Gastroesophageal sphincter (tissue), 4 donors: ENCODE results near the gene PSMD2. TPM values are rescaled to one million over a fixed set of nuclear protein-coding genes. Genes with fewer than 3 reads are reported as not detected.

Experiments
- ATAC-seq: fragments of 150-250 bp; one replicate; pipeline ENCODE4 v1.9.1; 2016; ENCODE audit warnings: mild to moderate bottlenecking, moderate library complexity
- H3K27ac ChIP-seq, 4 donors: fragments of 200-600 bp; sonication (generic) in 3 of 4; 1 replicate in 3 of 4; 2 replicates in 1 of 4; pipeline ENCODE4 v1.5.1; 2016 to 2019
- H3K27me3 ChIP-seq: fragments of 200-600 bp; sonication (generic); one replicate; pipeline ENCODE4 v1.5.1; 2019
- H3K36me3 ChIP-seq, 2 donors: fragments of 200-600 bp; sonication (generic); one replicate each; pipeline ENCODE4 v1.5.1; 2019; ENCODE audit warnings: control low read depth in 1 of 2
- H3K4me1 ChIP-seq, 3 donors: fragments of 200-600 bp; sonication (generic); 1 replicate in 2 of 3; 2 replicates in 1 of 3; pipeline ENCODE4 v1.5.1; 2016 to 2019; ENCODE audit warnings: control low read depth in 2 of 3
- H3K4me3 ChIP-seq, 2 donors: fragments of 200-600 bp; sonication (generic); one replicate each; pipeline ENCODE4 v1.5.1; 2019; ENCODE audit warnings: mild to moderate bottlenecking in 1 of 2, moderate library complexity in 1 of 2
- H3K9me3 ChIP-seq, 3 donors: fragments of 200-600 bp; sonication (generic); one replicate each; pipeline ENCODE4 v1.5.1; 2017 to 2019; ENCODE audit warnings: control low read depth in 2 of 3
- CTCF ChIP-seq, 4 experiments: fragments of 200-600 bp in 2 of 4; fragments of 450-650 bp in 2 of 4; sonication (generic) in 1 of 4; IDR thresholded peaks; one replicate each; pipeline ENCODE4 v1.5.1; 2017 to 2019; ENCODE audit warnings: antibody characterized with exemption in 4 of 4, mild to moderate bottlenecking in 2 of 4, moderate library complexity in 2 of 4
- EP300 ChIP-seq: sonication (generic); formaldehyde crosslinking; IDR thresholded peaks from one replicate; pipeline ENCODE4 v1.6.1; 2017; ENCODE audit warnings: antibody characterized with exemption, mild to moderate bottlenecking
- POLR2A ChIP-seq, 2 donors: fragments of 450-650 bp; IDR thresholded peaks; one replicate each; pipeline ENCODE4 v1.6.1; 2017; ENCODE audit warnings: antibody characterized with exemption in 2 of 2, mild to moderate bottlenecking in 2 of 2, moderate library complexity in 1 of 2
- POLR2AphosphoS5 ChIP-seq: sonication (generic); formaldehyde crosslinking; IDR thresholded peaks from one replicate; pipeline ENCODE4 v1.6.1; 2017; ENCODE audit warnings: antibody characterized with exemption
- WGBS, 2 donors: methylation state at CpG; one replicate each; pipeline ENCODE4 v1.1.5; 2018; ENCODE audit warnings: low coverage in 1 of 2; 5-methylcytosine and 5-hydroxymethylcytosine counted together
- small RNA-seq, 4 donors: library from RNA; depleted of rRNA; stranded (forward); fragments of <200 nt; gene quantifications; one replicate each; pipeline ENCODE3, GENCODE V24; 2016
- total RNA-seq, 4 donors: library from RNA; depleted of rRNA; stranded (reverse); fragments of >200 nt; gene quantifications; one replicate each; pipeline ENCODE4 v1.1.0, GENCODE V29; 2016

Gene PSMD2
- total RNA-seq, 4 donors from 2014 or later = 225 to 365 (median 273) TPM

GRCh38 chr3:184358124-184358767, 59.2 kb downstream of the PSMD2 start:
- Histone ChIP-seq H3K36me3 (peaks cover 0 to 41% of the 10 kb centered on the region in 2 donors), H3K27me3 (no peaks in the 10 kb centered on the region), H3K27ac (no peak overlapping the region), H3K4me1 (peaks cover 3 to 35% (median 10%) of the 10 kb centered on the region in 3 donors), H3K4me3 (no peak overlapping the region), H3K9me3 (no peaks in the 10 kb centered on the region)
- ATAC-seq = no peak
- 88 to 100% methylated on average over 3 to 7 of the region's 12 CpGs for WGBS, 2 donors
- TF ChIP-seq POLR2AphosphoS5 (no peak), POLR2A (IDR thresholded peaks at IDR 0.05) (no peak), EP300 (no peak), CTCF (IDR thresholded peaks at IDR 0.05) (no peak)

Small RNAs within 50 kb of the gene (small RNA-seq; reads per million reads assigned to genes)
- 2,694 to 3,838 (median 3,059) reads per million in 4 donors for gene SNORD66

Other genes starting within 250 kb of the PSMD2 start
- gene HTR3C, start 246.2 kb upstream of the PSMD2 start, total RNA-seq = not detected
- not detected for gene HTR3E, start 202.2 kb upstream of the PSMD2 start, total RNA-seq
- gene EIF2B5, start 163.9 kb upstream of the PSMD2 start, total RNA-seq = 10 to 100 TPM; 36.2 to 49.2 (median 44.3) TPM
- gene DVL3, start 143.9 kb upstream of the PSMD2 start, total RNA-seq = 100 to 1,000 TPM in 1 of 4 donors, 10 to 100 TPM in 3; 56.8 to 117 (median 66.4) TPM
- 100 to 1,000 TPM; 234 to 322 (median 288) TPM for gene AP2M1, start 124.4 kb upstream of the PSMD2 start, total RNA-seq
- 10 to 100 TPM; 31.8 to 54.9 (median 39.5) TPM for gene ABCF3, start 113.0 kb upstream of the PSMD2 start, total RNA-seq
- gene VWA5B2, start 69.7 kb upstream of the PSMD2 start, total RNA-seq = under 1 TPM in 2 of 4 donors, not detected in 2; 0.10 to 0.54 TPM
- 10 to 100 TPM; 30.0 to 62.6 (median 38.6) TPM for gene ALG3, start 50.3 kb upstream of the PSMD2 start, total RNA-seq
- 1 to 10 TPM; 1.4 to 3.8 (median 2.2) TPM for gene EEF1AKMT4, start 49.6 kb upstream of the PSMD2 start, total RNA-seq
- gene CAMK2N2, start 37.7 kb upstream of the PSMD2 start, total RNA-seq = not detected
- gene ECE2, start 23.2 kb upstream of the PSMD2 start, total RNA-seq = under 1 TPM; 0.12 to 0.67 (median 0.52) TPM
- gene EIF4G1, start 15.4 kb downstream of the PSMD2 start, total RNA-seq = 100 to 1,000 TPM; 233 to 431 (median 300) TPM
- gene FAM131A, start 38.4 kb downstream of the PSMD2 start, total RNA-seq = 10 to 100 TPM; 53.9 to 71.4 (median 65.3) TPM
- 1 to 10 TPM; 2.0 to 6.8 (median 2.3) TPM for gene CLCN2, start 62.4 kb downstream of the PSMD2 start, total RNA-seq
- gene POLR2H, start 62.5 kb downstream of the PSMD2 start, total RNA-seq = 10 to 100 TPM; 32.8 to 54.1 (median 40.9) TPM
- under 1 TPM in 2 of 4 donors, not detected in 2; 0.31 to 0.94 TPM for gene THPO, start 79.0 kb downstream of the PSMD2 start, total RNA-seq
- 10 to 100 TPM in 3 of 4 donors, 1 to 10 TPM in 1; 8.2 to 27.4 (median 16.5) TPM for gene CHRD, start 80.8 kb downstream of the PSMD2 start, total RNA-seq